Esophagus (tissue), 2 donors: ENCODE measurements around the gene BSPRY. TPM values are rescaled to one million over a fixed set of nuclear protein-coding genes. Genes with fewer than 3 reads are reported as not detected.
A peak's percentile ranks its signal among the peaks of the same experiment; 100 is the strongest.
"Not testable (repeated sequence)": the region's sequence is repeated elsewhere in the genome, so short reads cannot be mapped to it uniquely, and the experiment has no call there.

Experiments
- H3K27ac ChIP-seq, 2 donors: one replicate each; pipeline ENCODE4 v1.5.1; 2013; ENCODE audit warnings: low read depth in 2 of 2, mild to moderate bottlenecking in 2 of 2, inconsistent platforms in 1 of 2, low read length in 1 of 2, moderate library complexity in 1 of 2
- H3K27me3 ChIP-seq, 2 donors: one replicate each; pipeline ENCODE4 v1.6.1; 2013; ENCODE audit warnings: low read length in 2 of 2, control low read depth in 1 of 2, mild to moderate bottlenecking in 1 of 2; ENCODE audit not compliant: insufficient read depth in 2 of 2, control insufficient read depth in 1 of 2
- H3K36me3 ChIP-seq, 2 donors: one replicate each; pipeline ENCODE4 v1.6.1; 2013; ENCODE audit warnings: low read length in 1 of 2; ENCODE audit not compliant: control insufficient read depth in 2 of 2, insufficient read depth in 2 of 2
- H3K4me1 ChIP-seq, 2 donors: one replicate each; pipeline ENCODE4 v1.6.1; 2013; ENCODE audit warnings: low read length in 1 of 2; ENCODE audit not compliant: control insufficient read depth in 2 of 2, insufficient read depth in 2 of 2
- H3K4me3 ChIP-seq, 2 donors: one replicate each; pipeline ENCODE4 v1.5.1; 2013; ENCODE audit warnings: low read length in 2 of 2, mild to moderate bottlenecking in 2 of 2, low read depth in 1 of 2, moderate library complexity in 1 of 2
- H3K9me3 ChIP-seq, 2 donors: one replicate each; pipeline ENCODE4 v1.6.1; 2013; ENCODE audit warnings: mild to moderate bottlenecking in 2 of 2, low read depth in 1 of 2, low read length in 1 of 2, moderate library complexity in 1 of 2; ENCODE audit not compliant: control insufficient read depth in 2 of 2, insufficient read depth in 1 of 2
- WGBS, 2 donors: extraction: QIAGEN DNeasy Blood & Tissue Kit; methylation state at CpG; one replicate each; pipeline ENCODE4 v1.1.7; 2013; 5-methylcytosine and 5-hydroxymethylcytosine counted together
- polyA plus RNA-seq, 2 donors: library from polyadenylated mRNA; stranded (reverse); fragments of 200-250 nt; gene quantifications; one replicate each; pipeline ENCODE4 v1.2.3, GENCODE V29; 2013
- donor health status: healthy with polysubstance abuse.
- donor health status: Bipolar disorder and iron deficiency.

BSPRY gene
- polyA plus RNA-seq, 2 donors: 17.2 to 27.5 TPM

DNA sequence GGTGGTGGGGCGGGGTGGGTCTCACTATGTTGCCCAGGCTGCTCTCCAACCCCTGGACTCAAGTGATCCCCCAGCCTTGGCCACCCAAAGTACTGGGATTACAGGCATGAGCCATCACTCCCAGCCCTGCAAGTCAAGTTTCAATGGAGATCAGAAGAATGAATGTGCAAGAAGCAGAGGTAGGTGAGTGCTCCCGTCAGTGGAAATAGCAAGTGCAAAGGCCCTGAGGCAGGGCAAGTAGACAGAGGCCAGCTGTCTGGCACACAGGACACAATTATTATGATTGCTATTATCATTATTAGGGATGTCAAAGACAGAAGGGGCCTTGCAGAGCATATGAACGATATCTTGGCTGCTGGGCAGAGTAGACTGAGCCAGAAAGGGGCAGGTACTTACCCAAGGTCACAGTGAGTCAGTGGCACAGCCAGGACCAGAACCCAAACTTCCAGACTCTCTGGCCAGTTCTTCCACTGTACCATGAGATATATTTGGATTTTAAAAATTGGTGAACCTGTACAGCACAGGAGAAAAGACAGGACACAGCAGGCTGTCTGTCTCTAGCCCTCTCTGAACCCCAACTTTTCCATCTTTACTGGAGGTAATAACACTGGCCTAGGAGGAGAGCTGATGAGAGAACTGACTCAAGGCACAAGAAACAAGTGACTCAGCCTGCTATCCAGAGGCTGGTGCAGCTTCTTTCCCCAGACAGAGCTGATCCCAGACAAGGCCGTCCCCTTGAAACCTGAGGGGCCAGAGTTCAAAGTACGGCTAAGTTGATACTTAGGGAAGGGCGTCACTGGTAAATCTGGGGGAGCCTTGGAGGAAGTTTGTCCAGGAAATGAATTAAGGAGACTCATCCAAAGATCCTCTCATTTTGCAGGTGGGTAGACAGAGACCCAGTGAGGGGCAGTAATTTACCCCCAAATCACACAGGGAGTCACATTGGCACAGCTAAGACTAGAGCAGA is 26.0 kb downstream of the BSPRY start:
- H3K4me3 ChIP-seq: peak overlapping the region in 1 of 2 donors; percentile 74
- 68 to 84% methylated on average over 6 of the region's 6 CpGs for WGBS, 2 donors
- H3K27ac ChIP-seq: peak overlapping the region; percentile 9 to 97

DNA sequence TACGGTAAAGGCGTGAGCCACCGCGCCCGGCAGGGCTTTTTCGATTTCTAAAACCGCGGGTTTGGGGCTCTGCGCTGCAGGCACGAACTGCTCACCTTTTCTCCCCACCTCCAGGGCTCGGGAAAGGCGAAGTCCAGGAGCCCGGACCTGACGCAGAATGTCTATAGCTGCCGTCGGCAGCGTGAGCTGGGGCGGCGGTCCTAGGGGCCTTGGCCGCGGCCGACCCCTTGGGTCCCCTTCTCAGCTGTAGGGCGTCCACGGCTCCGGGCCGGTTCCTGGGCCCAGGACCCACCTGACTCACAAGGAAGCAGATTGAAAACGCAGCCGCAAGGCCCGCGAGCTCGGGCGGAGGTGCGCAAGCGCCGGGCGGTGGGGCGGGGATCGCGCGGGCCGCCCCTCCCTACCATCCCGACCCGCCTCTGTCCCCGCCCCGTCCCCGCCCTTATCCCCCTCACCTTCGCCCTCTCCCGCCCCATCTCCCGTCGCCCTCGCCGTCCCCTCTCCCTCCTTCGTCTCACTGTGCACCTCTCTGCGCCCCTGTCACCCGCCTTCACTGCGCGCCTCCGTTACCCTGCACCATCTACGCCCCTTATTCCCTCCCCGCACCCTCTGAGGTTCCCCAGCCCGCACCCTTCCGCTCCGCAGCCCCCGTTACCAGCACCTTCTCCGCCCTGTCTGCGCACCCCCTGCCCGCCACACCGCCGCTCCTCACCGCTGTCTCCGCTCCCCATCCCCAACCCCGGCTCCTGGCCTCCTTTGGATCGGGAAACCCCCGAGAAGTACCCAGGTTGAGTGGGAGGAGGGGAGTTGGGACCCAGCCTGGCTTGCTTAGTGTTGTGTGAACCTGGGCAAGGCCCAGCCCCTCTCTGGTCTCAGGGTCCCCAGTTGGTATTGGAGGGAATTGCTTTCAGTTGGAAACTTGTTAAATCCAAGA is 27.6 kb downstream of the BSPRY start, which contains the start of gene HDHD3:
TSS of gene HDHD3 (minus strand) at position 353 of the 934 bp plus-strand sequence. CDS start 2,632 bp downstream, outside the sequence.
- peak within 1 kb of the TSS; percentile 74 to 91 for H3K4me3 ChIP-seq
- H3K27ac ChIP-seq: peak within 1 kb of the TSS; percentile 96 to 97

More for the DNA sequence above, 26.0 kb downstream of the BSPRY start:
- peaks cover 12 to 17% of the 10 kb centered on the region in 2 donors for H3K36me3 ChIP-seq
- H3K9me3 ChIP-seq: no peaks in the 10 kb centered on the region
- no peaks in the 10 kb centered on the region for H3K4me1 ChIP-seq
- H3K27me3 ChIP-seq: no peaks in the 10 kb centered on the region

DNA sequence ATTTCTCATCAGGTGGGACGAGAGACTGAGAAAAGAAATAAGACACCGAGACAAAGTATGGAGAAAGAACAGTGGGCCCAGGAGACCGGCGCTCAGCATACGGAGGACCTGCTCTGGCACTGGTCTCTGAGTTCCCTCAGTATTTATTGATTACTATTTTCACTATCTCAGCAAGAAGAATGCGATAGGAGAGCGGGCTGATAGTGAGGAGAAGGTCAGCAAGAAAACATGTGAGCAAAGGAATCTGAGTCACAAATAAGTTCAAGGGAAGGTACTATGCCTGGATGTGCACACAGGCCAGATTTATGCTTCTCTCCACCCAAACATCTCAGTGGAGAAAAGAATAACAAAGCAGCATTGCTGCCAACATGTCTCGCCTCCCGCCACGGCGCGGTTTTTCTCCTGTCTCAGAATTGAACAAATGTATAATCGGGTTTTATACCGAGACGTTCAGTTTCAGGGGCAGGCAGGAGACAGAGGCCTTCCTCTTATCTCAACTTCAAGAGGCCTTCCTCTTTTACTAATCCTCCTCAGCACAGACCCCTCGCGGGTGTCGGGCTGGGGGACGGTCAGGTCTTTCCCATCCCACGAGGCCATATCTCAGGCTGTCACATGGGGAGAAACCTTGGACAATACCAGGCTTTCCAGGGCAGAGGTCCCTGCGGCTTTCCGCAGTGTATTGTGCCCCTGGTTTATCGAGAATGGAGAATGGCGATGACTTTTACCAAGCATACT is 29.9 kb downstream of the BSPRY start:
- not testable (repeated sequence) for H3K4me1 ChIP-seq, H3K27me3 ChIP-seq, H3K27ac ChIP-seq, H3K36me3 ChIP-seq, H3K9me3 ChIP-seq, H3K4me3 ChIP-seq
- WGBS, 2 donors: 64 to 79% methylated on average over 24 of the region's 24 CpGs

More for the DNA sequence above, 27.6 kb downstream of the BSPRY start, which contains the start of gene HDHD3:
- Histone ChIP-seq H3K9me3 (no peaks in the 10 kb centered on the region), H3K27me3 (no peaks in the 10 kb centered on the region), H3K4me1 (no peaks in the 10 kb centered on the region), H3K36me3 (peaks cover 12 to 17% of the 10 kb centered on the region in 2 donors)
- WGBS, 2 donors: 1 to 2% methylated on average over 72 to 74 of the region's 74 CpGs

DNA sequence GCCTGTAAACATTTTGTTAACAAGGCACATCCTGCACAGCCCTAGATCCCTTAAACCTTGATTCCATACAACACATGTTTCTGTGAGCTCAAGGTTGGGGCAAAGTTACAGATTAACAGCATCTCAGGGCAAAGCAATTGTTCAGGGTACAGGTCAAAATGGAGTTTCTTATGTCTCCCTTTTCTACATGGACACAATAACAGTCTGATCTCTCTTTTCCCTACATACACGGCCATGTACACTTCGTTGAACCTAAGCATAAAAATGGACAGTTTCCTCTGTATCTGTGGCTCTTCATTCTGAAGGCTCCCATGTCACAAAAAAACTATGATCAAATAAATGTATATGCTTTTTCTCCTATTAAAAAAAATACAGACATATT is 30.5 kb downstream of the BSPRY start:
- not testable (repeated sequence) for H3K27me3 ChIP-seq, H3K9me3 ChIP-seq, H3K27ac ChIP-seq, H3K36me3 ChIP-seq, H3K4me1 ChIP-seq, H3K4me3 ChIP-seq
- WGBS, 2 donors: 82% methylated on average over 2 of the region's 2 CpGs

DNA sequence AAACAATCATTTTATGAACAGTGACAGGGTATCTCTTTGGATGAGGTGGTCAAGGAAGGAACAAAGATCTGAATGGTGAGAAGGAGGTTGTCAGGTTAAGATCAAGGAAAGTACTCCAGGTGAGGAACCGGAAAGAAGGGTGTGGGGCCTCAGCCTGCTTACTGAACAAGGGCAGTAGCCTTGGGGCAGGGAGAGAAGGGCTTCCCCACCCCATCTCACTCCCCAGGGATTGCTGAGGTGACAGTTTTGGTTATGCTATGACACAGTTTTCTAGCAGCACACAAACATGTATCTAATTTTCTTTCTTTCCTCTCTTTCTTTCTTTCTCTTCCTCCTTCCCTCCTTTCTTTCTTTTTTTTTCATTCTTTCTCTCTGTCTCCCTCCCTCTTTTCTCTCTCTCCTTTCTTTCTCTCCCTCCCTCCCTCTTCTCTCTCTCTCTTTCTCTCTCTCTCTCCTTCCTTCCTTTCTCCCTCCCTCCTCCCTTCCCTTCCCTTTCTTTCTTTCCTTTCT is 31.6 kb downstream of the BSPRY start:
- H3K27ac ChIP-seq: peak overlapping the region; percentile 78 to 85
- no peaks in the 10 kb centered on the region for H3K9me3 ChIP-seq
- no peaks in the 10 kb centered on the region for H3K36me3 ChIP-seq
- no peaks in the 10 kb centered on the region for H3K4me1 ChIP-seq
- H3K4me3 ChIP-seq: no peak overlapping the region
- H3K27me3 ChIP-seq: no peaks in the 10 kb centered on the region
- 17 to 31% methylated on average over 1 of the region's 1 CpG for WGBS, 2 donors

DNA sequence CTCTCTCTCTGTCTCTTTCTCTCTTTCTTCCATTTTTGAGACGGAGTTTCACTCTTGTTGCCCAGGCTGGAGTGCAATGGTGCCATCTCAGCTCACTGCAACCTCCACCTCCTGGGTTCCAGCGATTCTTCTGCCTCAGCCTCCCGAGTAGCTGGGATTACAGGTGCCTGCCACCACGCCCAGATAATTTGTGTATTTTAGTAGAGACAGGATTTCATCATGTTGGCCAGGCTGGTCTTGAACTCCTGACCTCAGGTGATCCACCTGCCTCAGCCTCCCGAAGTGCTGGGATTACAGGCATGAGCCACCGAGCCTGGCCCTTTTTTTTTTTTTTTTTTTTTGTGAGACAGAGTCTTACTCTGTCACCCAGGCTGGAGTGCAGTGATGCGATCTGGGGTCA is 32.1 kb downstream of the BSPRY start:
- H3K4me3 ChIP-seq, H3K27me3 ChIP-seq, H3K36me3 ChIP-seq, H3K4me1 ChIP-seq, H3K9me3 ChIP-seq: not testable (repeated sequence)
- peak overlapping the region; percentile 89 to 93 for H3K27ac ChIP-seq
- 55 to 65% methylated on average over 7 of the region's 7 CpGs for WGBS, 2 donors

DNA sequence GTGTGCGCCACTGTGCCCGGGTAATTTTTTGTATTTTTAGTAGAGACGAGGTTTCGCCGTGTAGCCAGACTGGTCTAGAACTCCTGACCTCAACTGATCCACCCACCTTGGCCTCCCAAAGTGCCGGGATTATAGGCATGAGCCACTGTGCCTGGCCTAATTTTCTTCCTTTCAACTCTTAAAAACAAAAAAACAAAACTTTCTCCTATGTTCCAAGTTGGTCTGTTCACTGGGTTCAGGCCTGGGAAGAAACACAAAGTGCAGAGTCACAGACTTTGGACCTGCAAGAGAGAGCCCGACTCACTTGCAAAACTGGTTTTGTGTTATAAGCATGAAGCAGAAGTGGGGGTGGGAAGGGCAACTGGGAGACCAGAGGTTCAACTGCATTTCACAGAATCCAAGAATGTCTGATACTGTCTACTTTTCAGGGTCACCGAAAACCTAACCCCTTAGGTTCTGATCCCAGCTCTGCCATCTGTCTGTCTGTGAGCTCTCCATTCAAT is 32.6 kb downstream of the BSPRY start:
- Histone ChIP-seq H3K27ac (peak overlapping the region; percentile 89 to 93), H3K36me3 (peaks cover 0 to 2% of the 10 kb centered on the region in 2 donors), H3K9me3 (no peaks in the 10 kb centered on the region), H3K4me1 (no peaks in the 10 kb centered on the region), H3K27me3 (no peaks in the 10 kb centered on the region), H3K4me3 (no peak overlapping the region)
- 42 to 61% methylated on average over 8 of the region's 8 CpGs for WGBS, 2 donors

DNA sequence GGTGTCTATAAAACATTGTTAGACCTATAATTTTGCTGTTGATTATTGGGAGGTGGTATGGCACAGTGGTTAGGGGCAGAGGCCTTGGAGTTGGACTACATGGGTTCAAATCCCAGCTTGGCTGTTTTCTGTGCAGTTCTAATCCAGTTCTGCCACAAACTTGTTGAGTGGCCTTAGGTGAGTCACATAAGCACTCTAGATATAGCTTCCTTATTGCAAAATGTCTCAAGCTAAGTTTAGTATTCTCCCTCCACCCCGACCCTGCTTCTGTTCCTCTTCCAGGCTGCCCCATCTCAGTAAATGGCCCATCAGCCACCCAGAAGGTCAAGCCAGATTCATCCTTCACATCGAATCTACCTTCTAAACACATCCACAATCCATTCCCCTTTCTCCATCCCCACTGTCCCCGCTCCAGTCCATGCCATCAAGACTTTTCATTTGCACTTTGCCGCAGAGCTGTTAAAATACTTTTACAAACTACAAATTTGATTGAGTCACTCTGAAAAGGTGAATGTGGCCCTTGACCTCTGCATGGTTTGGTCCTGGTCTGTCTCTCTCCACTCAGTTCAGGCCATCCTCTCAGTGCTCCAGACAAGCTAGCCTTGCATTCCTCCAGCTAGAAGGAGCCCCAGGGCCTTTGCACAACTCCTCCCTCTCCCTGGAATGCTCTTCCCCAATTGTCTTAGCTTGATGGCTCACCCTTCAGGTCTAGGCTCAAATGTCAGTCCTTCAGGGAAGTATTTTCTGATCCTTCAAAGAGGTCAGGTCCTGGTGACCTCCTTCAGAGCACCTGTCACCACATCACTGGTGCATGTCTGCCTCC is 37.4 kb downstream of the BSPRY start:
- H3K27ac ChIP-seq: peak overlapping the region; percentile 48 to 85
- 82 to 92% methylated on average over 4 of the region's 4 CpGs for whole genome bisulfite sequencing, 2 donors
- peaks cover 17 to 39% of the 10 kb centered on the region in 2 donors for H3K36me3 ChIP-seq

More for the DNA sequence above, 37.4 kb downstream of the BSPRY start:
- Histone ChIP-seq H3K9me3 (no peaks in the 10 kb centered on the region), H3K4me3 (no peak overlapping the region), H3K27me3 (no peaks in the 10 kb centered on the region), H3K4me1 (no peaks in the 10 kb centered on the region)
